ENCODE data around the gene EFNA5. TPM values are rescaled to one million over a fixed set of nuclear protein-coding genes. Genes with fewer than 3 reads are reported as not detected.

EFNA5 gene
- polyA plus RNA-seq, 3 donors: 0.01 TPM; not detected in 2

DNA sequence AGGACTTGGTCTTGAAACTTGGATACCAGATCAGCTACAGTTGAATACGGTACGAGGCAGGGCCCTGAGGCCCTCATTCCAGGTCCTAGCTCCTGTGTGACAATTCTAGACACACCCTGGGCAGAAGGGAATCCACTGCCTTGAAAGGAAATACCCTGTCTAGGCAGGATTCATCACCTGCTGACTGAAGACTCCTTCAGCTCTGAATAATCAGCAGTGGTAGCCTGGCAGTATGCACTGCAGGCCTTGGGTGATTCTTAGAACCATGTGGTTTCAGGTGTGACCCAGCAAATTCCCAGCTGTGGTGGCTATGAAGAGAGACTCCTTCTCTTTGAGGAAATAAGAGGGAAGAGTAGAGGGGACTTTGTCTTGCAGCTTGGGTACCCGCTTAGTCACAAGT lies 17.2 kb upstream of the EFNA5 start:
- Mint-ChIP-seq H3K36me3 (no peaks in the 10 kb centered on the region), H3K27me3 (ENCODE audit: low read depth in 3 of 3) (peaks cover 0 to 2% (median 1%) of the 10 kb centered on the region in 3 donors), H3K9me3 (peaks cover 0 to 9% (median 5%) of the 10 kb centered on the region in 7 donors), H3K4me3 (no peak overlapping the region), H3K27ac (no peak overlapping the region), H3K4me1 (no peaks in the 10 kb centered on the region)
- 85% methylated on average over 2 of the region's 3 CpGs for WGBS (ENCODE audit: insufficient coverage)
- intact Hi-C loops (cut with micrococcal nuclease): no loop called here
- TF ChIP-seq, protein P1, sequence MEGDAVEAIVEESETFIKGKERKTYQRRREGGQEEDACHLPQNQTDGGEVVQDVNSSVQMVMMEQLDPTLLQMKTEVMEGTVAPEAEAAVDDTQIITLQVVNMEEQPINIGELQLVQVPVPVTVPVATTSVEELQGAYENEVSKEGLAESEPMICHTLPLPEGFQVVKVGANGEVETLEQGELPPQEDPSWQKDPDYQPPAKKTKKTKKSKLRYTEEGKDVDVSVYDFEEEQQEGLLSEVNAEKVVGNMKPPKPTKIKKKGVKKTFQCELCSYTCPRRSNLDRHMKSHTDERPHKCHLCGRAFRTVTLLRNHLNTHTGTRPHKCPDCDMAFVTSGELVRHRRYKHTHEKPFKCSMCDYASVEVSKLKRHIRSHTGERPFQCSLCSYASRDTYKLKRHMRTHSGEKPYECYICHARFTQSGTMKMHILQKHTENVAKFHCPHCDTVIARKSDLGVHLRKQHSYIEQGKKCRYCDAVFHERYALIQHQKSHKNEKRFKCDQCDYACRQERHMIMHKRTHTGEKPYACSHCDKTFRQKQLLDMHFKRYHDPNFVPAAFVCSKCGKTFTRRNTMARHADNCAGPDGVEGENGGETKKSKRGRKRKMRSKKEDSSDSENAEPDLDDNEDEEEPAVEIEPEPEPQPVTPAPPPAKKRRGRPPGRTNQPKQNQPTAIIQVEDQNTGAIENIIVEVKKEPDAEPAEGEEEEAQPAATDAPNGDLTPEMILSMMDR (IDR thresholded peaks at IDR 0.05): no peak
- no peaks in the 10 kb centered on the region for H3K9me3 ChIP-seq (replicated peaks in 1 of 2; ENCODE audit: control insufficient read depth in 1 of 2, insufficient read depth in 1 of 2, low read length in 2 of 2)
- H3K4me1 ChIP-seq (ENCODE audit: control insufficient read depth in 1 of 2, insufficient read depth in 2 of 2, low read length in 2 of 2): no peaks in the 10 kb centered on the region
- H4K20me1 ChIP-seq (ENCODE audit: insufficient read depth, low read length): no peaks in the 10 kb centered on the region
- H3K9ac ChIP-seq (ENCODE audit: insufficient read depth, low read length, poor library complexity, severe bottlenecking): no peak overlapping the region
- H3K27me3 ChIP-seq (ENCODE audit: control insufficient read depth in 2 of 2, insufficient read depth in 2 of 2, low read length in 2 of 2): no peaks in the 10 kb centered on the region
- no peak for DNase-seq
- no peak overlapping the region for H3K4me2 ChIP-seq (replicated peaks; ENCODE audit: extremely low read depth, low read length, poor library complexity, severe bottlenecking)
- H2AFZ ChIP-seq (ENCODE audit: insufficient read depth, low read depth, low read length, poor library complexity, severe bottlenecking): no peak overlapping the region
- no peak overlapping the region for H3K4me3 ChIP-seq (replicated peaks in 1 of 3; ENCODE audit: low read depth in 2 of 3, low read length in 3 of 3)
- no peak overlapping the region for H3K27ac ChIP-seq (ENCODE audit: low read depth in 1 of 2, low read length in 2 of 2)
- H3K36me3 ChIP-seq (replicated peaks in 1 of 2; ENCODE audit: control insufficient read depth in 1 of 2, insufficient read depth in 2 of 2, low read length in 2 of 2): no peaks in the 10 kb centered on the region
- no peaks in the 10 kb centered on the region for H3K79me2 ChIP-seq (ENCODE audit: insufficient read depth, low read length)

DNA sequence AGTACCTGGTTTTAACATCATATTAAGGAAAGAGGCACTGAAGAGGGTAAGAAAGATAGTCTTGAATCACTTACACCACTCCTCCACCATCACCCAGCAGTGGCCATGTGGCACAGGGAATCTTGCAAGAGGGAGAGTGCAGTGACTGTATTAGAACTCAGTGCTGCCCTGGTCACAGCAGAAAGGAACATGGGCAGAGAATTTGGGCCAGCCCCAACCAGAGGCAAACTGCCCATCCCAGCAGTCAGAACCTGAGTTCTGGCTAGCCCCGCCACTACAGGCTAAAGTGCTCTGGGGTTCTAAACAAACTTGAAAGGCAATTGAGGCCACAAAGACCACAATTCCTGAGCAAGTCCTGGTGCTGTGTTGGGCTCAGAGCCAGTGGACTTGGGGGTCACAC lies 16.7 kb upstream of the EFNA5 start:
- TF ChIP-seq, protein P1 (IDR thresholded peaks at IDR 0.05): no peak
- H3K4me3 ChIP-seq (replicated peaks in 1 of 3; ENCODE audit: low read depth in 2 of 3, low read length in 3 of 3): no peak overlapping the region
- Mint-ChIP-seq H3K9me3 (peaks cover 0 to 9% (median 4%) of the 10 kb centered on the region in 7 donors), H3K27ac (no peak overlapping the region), H3K27me3 (ENCODE audit: low read depth in 3 of 3) (peaks cover 0 to 2% (median 1%) of the 10 kb centered on the region in 3 donors), H3K36me3 (no peaks in the 10 kb centered on the region), H3K4me3 (no peak overlapping the region), H3K4me1 (no peaks in the 10 kb centered on the region)
- no peak for DNase-seq
- no peaks in the 10 kb centered on the region for H3K27me3 ChIP-seq (ENCODE audit: control insufficient read depth in 2 of 2, insufficient read depth in 2 of 2, low read length in 2 of 2)
- no peak overlapping the region for H2AFZ ChIP-seq (ENCODE audit: insufficient read depth, low read depth, low read length, poor library complexity, severe bottlenecking)
- WGBS (ENCODE audit: insufficient coverage): 89% methylated on average over 1 of the region's 1 CpG
- no peaks in the 10 kb centered on the region for H4K20me1 ChIP-seq (ENCODE audit: insufficient read depth, low read length)
- no peak overlapping the region for H3K27ac ChIP-seq (ENCODE audit: low read depth in 1 of 2, low read length in 2 of 2)
- H3K4me1 ChIP-seq (ENCODE audit: control insufficient read depth in 1 of 2, insufficient read depth in 2 of 2, low read length in 2 of 2): no peaks in the 10 kb centered on the region
- no peak overlapping the region for H3K4me2 ChIP-seq (replicated peaks; ENCODE audit: extremely low read depth, low read length, poor library complexity, severe bottlenecking)
- no peak overlapping the region for H3K9ac ChIP-seq (ENCODE audit: insufficient read depth, low read length, poor library complexity, severe bottlenecking)
- H3K9me3 ChIP-seq (replicated peaks in 1 of 2; ENCODE audit: control insufficient read depth in 1 of 2, insufficient read depth in 1 of 2, low read length in 2 of 2): no peaks in the 10 kb centered on the region
- intact Hi-C loops (cut with micrococcal nuclease): no loop called here
- H3K79me2 ChIP-seq (ENCODE audit: insufficient read depth, low read length): no peaks in the 10 kb centered on the region
- no peaks in the 10 kb centered on the region for H3K36me3 ChIP-seq (replicated peaks in 1 of 2; ENCODE audit: control insufficient read depth in 1 of 2, insufficient read depth in 2 of 2, low read length in 2 of 2)

All from CD14-positive monocyte (primary cell).